ENCODE data around the gene ARHGEF11.
"Not testable (repeated sequence)": the region's sequence is repeated elsewhere in the genome, so short reads cannot be mapped to it uniquely, and the experiment has no call there.

ARHGEF11 gene

DNA sequence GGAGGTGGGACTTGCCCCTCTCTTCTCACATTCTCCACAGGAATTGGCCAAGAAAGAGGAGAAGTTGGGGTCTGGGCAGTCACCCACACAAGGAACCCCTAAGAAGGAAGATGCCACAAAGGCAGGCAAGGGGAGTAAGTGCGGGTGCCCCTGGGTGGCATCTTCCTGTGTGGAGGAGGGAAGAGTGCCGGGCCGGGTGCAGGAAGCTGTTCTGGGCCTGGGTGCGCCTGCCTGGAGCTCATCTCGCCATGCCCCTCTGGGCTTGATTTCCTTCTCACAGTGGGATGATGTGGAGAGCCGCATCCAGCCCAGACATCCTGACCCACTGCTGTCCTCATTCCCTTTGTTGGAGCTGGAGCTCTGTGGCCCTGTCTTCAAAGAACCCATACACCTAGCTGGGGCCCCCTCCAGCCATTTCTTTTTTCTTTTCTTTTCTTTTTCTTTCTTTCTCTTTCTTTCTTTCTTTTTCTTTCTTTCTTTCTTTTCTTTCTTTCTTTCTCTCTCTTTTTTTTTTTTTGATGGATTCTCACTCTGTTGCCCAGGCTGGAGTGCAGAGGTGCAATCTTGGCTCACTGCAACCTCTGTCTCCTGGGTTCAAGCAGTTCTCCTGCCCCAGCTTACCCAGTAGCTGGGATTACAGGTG is 115.8 kb downstream of the ARHGEF11 start:
- DNase-seq (ENCODE audit: low read depth) = no peak

DNA sequence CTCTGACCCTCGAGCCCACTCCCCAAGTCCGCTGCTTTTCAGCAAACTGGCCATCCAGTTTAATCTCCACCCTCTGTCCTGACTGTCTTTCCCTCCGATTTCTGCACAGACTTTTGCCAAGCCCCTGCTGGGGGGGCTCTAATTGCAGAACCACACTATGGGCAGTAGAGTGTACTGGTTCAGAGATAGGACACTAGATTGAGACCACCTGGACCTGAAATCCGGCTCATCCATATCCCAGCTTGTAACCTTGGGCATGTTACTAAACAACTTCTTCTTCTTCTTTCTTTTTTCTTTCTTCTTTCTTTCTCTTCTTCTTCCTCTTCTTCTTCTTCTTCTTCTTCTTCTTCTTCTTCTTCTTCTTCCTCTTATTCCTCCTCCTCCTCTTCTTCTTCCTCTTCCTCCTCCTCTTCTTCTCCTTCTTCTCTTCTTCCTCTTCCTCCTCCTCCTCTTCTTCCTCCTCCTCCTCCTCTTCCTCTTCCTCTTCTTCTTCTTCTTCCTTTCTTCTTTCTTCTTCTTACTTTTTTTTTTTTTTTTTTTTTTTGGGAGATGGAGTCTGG is 117.4 kb downstream of the ARHGEF11 start:
- no peak for DNase-seq (ENCODE audit: low read depth)

DNA sequence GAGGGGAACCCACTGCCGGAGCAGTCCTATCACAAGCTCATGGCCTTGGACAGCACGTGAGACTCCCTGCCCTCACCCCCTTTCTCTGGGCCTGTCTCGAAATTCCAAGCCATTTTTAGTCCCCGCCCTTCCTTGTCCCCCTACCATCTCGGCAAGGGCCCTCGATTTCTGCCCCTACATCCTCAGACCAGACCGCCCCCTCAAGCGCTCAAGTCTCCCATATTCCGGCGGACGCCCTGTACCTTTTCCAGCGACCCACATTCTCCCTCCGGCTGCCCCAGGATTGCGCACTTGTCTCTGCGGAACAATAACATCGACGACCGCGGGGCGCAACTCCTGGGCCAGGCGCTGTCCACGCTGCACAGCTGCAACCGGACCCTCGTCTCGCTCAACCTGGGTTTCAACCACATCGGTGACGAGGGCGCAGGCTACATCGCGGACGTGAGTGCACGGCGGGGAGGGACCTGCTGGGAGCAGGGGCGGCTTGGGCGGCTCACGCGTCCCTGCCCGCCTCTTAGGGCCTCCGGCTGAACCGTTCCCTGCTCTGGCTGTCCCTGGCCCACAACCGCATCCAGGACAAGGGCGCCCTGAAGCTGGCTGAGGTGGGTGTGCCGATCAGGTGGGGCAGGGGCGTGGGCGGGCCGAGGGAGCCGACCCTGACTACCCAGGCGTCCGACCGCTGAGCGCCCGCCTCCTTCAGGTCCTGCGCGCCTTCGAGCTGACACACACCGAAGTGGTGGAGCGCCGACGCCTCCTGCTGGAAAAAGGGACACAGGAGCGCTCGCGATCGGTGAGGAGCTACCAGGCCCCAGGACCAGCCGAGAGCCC is 118.1 kb downstream of the ARHGEF11 start:
- DNase-seq (ENCODE audit: low read depth) = peak; percentile 43

DNA sequence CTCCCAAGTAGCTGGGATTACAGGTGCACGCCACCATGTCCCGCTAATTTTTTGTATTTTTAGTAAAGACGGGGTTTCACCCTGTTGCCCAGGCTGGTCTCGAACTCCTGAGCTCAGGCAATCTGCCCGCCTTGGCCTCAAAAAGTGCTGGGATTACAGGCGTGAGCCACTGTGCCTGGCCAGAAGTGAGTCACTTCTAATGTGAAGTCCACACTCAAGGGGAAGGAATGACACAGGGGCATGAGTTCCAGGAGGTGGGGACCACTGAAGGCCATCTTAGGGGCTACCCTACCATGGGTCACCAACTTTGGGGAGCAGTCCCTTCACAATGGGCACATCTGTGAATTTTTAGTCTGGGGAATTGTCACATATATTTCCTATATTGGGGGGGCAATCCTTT is 118.8 kb downstream of the ARHGEF11 start:
- DNase-seq (ENCODE audit: low read depth) = not testable (repeated sequence)

DNA sequence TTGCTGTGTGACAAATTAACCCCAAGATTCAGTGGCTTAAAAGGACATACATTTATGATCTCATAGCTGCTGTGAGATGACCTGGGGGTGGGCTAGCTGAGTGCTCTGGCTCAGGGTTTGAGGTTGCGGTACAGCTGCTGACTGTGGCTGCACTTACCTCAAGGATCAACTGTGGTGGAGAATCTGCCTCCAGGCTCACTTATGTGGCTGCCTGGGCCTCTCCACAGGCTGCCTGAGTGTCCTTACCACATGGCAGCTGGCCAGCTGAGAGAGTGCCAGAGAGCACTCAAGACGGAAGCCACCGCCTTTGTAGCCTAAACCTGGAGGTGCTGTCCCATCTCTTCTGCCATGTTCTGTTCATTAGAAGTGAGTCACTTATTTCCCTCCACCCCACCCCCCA is 119.4 kb downstream of the ARHGEF11 start:
- DNase-seq (ENCODE audit: low read depth) = no peak

DNA sequence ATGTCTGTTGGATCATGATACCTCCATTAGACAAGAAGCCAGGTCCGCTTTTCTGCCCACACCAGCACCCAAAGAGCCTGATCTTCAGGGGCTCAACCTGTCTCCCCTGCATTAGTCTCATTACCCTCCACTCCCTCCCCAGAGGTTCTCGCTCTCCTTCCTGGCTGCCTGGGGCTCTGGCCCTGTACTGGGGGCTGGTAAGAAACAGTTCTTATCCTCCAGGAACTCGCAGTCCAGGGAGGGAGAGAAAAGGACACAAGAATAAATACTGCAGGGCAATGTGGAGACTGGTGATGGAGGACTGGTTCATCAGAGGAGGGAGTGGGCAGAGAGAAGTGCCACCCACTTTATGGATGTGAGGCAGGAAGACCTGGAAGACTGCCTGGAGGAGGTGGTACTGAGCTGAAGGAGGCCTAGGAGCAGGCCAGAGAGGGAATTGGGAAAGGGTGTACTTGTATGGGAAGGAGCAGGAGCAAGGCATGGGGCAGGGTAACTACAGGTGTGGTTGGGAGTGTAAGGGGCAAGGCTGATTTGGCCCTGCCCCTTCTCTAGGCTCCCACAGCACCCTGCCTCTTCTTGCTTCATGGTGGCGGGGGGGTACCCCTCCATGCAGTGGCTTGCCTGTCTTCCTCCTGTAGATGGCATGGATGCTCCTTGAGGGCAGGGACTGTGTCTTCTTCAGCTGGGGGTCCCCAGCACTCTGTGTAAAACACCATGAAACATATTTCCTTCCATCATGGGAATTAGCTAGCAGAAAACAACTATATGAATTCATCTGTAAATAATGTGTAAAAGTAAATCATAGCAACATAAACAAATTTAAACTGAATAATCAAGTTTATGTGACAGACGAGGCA is 120.2 kb downstream of the ARHGEF11 start:
- no peak for DNase-seq (ENCODE audit: low read depth)

DNA sequence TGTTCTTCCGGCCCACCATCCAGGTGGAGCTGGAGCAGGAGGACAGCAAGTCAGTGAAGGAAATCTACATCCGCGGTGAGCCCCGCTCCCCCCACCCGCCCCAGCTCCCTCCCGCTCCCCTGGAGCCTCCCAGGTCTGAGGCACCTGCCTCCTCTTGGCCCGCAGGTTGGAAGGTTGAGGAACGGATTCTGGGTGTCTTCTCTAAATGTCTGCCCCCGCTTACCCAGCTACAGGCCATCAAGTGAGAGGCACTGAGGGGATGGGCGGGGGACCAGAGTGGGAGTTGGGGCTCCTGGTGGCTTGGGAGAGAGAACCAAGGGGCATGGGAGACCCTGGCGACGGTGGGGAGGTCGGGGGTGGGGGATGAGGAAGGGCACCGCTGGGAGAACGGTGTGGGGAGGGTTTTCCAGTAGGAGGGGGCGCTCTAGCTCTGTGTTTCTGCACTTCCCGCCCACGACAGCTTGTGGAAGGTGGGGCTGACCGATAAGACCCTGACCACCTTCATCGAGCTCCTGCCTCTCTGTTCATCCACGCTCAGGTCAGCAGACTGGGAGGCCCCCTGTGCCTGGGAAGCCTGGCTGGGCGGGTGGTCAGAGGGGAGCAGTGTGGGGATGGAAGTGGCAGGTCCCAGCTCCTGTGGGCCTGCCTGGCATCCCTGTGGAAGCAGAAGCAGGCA is 120.9 kb downstream of the ARHGEF11 start:
- DNase-seq (ENCODE audit: low read depth) = no peak

DNA sequence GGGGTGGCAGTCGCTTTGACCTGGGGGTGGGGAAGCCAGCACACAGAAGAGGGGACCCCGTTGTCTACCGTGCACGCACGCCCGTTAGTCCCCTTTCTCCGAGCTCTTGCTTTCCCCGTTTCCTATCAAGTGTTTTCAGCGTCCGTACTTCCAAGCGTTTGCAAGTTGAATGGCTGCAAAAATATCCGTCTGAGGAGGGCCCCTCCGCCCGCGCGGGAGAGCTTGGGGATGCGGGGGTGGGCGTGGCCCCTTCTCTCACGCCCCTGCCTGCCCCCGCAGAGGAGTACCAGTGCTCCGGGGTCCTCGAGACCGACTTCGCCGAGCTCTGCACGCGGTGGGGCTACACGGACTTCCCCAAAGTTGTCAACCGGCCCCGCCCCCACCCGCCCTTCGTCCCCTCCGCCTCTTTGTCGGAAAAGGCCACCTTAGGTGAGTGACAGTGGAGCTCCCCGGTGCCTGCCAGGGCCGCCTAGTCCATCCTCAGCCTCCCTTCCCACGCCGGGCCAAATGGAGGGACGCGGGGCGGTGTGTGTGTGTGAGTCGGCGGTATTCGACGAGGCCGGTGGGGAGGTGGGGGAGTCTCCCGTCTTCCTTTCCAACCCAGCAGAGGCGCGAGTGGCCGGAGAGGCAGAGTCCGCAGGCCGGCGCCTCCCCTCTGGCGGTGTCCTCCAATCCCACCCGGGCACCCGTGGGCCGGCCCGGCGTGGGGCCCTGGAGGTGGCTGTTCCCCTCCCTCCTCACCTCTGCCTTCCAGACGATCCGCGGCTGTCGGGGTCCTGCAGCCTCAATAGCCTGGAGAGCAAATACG is 121.7 kb downstream of the ARHGEF11 start:
- DNase-seq (ENCODE audit: low read depth) = no peak

DNA sequence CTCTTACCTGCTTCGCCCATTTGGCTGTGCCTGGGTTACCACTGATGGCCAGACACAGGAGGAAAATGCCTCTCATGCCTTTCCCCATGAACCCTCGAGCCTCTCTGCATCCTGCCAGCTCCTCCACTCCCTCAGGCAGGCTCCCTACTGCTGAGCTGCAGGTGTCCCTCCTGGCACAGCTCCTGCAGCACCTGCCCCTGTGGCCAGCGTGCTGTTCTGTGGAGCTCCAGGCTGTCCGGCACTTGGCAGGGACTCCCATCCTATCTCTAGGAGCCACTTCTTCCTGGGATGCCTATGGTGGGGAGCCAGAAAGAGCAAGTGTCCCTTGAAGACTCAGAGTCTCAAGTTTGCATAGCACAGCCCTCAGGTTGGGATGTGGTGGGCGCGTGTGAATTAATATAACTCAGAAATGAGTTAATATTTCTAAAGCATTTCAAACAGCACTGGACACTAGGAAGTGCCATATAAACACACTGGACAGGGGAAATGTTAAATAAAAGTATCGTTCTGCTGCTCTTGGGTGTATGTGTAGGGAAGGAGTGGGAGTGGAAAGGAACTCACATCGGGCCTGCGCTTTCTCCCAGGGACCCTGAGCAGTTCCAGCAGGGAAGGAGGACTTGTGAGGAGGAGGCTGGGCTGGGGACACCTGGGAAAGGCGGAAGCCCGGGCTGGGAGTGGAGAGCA is 122.4 kb downstream of the ARHGEF11 start:
- no peak for DNase-seq (ENCODE audit: low read depth)

DNA sequence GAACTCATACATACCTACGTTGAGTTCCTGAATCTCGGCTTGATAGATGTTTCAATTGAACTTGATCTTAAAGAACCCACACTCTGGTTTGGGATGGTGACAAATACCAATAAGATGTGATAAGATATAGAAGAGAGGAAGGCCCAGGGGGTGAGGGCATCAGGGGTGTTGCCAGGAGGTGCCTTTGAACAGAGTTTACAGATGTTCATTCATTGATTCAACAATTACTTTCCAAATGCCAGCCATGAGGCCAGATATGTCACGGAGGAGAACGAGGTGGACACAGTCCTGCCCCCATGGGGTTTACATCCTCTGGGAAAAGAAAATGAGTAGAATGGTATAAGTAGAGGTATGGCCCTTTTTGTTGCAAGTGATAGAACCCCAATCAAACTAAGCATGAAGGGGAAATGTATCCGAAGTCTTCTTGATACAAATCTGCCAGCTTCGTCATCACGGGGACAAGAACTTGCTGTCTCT is 124.5 kb downstream of the ARHGEF11 start:
- no peak for DNase-seq (ENCODE audit: low read depth)

DNA sequence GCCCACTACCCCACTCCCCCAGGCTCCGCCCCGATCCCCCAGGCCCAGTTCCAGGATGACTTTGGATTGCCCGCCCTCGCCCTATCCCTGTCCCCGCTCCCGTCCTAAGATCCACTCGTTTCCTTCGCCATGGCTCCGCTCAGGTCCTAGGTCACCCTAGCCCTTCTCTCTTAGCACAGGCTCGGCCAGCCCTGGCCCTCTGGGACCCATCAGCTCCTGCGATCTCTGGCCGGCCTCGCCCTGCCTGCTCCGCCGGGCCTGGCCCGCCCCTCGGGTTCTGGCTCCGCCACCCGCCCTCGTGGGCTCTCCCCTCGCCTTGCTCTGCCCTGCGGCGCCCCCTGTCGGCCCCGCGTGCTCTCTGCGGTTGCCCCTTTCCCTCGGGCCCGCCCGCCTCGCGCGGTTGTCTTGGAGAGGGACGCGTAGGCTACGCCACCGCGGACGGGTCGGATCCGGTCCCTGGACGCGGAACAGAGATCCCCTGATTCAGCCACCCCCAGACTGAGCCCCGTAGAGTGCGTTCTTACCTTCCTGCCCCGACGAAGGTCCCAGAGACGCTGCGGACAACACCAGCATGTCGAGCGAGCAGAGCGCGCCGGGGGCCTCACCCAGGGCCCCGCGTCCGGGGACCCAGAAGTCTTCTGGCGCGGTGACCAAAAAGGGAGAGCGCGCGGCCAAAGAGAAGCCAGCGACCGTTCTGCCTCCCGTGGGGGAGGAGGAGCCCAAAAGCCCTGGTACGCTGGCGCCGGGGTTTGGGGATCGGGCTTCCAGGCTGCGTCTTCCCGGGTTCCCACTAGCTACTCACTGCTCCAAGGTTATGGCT is 125.1 kb downstream of the ARHGEF11 start, which contains the start of gene LRRC71:
Gene LRRC71 (plus strand): TSS at position 400 of the 820 bp plus-strand sequence. CDS start 172 bp downstream, at position 572.
- peak; percentile 17 for DNase-seq (ENCODE audit: low read depth)

DNA sequence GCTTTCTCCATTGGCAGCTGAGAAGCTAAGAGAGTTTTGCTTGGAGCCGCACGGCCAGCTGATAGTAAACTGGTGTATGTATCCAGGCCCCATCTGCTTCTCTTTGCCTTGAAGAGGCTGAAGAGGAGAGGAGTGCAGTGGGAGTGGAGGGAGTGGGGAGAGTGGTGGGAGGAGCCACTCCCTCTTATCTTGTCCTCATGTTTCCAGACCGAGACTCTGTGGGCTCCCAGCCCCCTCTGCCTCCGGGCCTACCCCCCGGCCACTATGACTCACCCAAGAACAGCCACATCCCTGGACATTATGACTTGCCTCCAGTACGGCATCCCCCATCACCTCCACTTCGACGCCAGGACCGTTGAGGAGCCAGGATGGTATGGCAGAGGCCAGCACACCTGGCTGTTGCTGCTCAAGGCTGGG is 131.1 kb downstream of the ARHGEF11 start:
- no peak for DNase-seq (ENCODE audit: low read depth)

DNA sequence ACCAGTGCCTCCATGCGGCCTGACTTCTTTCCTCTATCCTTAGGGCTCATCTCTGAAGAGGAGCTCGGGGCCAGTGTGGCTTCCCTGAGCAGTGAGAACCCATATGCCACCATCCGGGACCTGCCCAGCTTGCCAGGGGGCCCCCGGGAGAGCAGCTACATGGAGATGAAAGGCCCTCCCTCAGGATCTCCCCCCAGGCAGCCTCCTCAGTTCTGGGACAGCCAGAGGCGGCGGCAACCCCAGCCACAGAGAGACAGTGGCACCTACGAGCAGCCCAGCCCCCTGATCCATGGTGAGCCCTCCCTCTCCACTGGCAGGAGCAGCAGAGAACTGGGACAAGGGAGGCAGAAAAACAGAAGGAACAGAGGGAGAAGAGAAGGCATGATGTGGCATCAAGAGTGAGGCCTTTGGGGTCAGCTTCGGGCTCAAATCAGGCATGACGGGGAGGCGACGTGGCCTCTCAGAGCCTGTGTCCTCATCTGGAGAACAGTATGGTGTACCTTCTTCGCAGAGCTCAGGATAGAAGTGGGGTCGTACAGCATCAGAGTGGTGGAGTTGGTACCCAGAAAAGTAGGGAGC is 131.6 kb downstream of the ARHGEF11 start:
- no peak for DNase-seq (ENCODE audit: low read depth)

DNA sequence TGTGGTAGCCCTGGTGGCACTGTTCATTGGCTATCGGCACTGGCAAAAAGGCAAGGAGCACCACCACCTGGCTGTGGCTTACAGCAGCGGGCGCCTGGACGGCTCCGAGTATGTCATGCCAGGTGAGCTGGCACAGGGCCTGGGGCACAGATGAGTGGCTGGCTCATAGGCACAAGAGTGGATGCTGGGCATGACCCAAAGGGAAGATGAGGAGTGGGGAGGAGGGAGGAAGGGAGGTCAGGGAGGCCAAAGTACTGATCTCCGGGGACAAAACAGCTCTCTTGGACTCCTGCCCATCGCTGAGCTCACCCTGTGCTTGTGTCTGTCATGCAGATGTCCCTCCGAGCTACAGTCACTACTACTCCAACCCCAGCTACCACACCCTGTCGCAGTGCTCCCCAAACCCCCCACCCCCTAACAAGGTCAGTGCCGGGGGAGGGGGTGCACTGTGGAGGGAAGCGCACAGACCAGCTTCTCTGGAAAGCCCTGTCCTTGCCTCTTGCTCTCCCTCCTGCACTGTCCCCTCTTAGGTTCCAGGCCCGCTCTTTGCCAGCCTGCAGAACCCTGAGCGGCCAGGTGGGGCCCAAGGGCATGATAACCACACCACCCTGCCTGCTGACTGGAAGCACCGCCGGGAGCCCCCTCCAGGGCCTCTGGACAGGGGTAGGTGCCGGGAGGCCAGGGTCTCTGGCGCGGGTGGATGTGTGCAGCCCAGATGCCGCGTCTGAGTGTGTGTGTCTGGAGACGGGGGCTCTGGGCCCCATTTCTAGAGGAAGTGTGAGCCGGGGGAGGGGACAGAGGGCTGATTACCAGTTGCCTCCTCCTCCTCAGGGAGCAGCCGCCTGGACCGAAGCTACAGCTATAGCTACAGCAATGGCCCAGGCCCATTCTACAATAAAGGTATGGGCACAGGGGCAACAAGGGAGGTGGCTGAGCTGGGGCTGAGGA is 132.4 kb downstream of the ARHGEF11 start:
- DNase-seq (ENCODE audit: low read depth) = no peak

DNA sequence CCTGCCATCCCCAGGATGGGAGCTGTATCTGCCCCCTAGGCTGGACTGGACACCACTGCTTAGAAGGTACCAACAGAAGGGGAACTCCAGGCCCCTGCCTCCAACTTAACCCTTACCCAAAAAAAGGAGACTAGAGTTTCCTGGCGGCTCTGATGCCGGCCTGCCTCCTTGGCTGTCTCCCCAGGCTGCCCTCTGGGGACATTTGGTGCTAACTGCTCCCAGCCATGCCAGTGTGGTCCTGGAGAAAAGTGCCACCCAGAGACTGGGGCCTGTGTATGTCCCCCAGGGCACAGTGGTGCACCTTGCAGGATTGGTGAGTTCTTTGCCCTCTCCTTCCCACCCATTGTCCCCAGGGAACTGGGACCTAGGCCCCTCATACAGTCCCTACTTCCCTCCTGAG is 133.2 kb downstream of the ARHGEF11 start:
- no peak for DNase-seq (ENCODE audit: low read depth)

DNA sequence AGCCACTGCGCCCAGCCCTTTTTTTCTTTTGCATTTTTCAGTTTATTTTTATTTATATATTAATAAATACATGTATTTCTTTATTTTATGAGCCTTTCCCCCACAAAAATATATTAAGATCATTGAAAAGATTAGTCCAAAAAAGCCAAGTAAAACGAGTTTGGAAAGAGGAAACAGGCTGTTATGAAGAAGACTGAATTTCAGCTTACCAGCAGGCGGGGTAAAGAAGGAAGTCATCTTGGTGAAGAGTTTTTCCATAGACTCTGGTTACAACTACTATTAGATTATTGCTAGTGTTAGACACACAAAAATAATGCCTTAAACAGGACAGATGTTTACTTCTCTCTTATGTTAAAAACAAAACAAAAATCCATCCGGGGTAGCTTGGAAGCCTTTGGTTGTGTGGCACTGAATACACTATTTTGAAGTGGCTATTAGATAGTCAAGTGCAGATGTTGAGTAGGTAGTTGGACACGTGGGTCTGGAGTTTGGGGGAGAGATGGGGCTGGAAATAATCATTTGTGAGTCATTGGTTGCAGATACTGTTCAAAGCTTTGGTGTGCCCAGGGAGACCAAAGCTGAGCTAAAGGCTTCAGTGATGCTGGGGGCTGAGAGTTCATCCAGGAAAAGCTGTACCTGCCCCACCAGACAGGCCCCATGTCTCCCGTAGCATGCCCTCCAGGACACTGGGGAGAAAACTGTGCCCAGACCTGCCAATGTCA is 133.8 kb downstream of the ARHGEF11 start:
- DNase-seq (ENCODE audit: low read depth) = no peak

DNA sequence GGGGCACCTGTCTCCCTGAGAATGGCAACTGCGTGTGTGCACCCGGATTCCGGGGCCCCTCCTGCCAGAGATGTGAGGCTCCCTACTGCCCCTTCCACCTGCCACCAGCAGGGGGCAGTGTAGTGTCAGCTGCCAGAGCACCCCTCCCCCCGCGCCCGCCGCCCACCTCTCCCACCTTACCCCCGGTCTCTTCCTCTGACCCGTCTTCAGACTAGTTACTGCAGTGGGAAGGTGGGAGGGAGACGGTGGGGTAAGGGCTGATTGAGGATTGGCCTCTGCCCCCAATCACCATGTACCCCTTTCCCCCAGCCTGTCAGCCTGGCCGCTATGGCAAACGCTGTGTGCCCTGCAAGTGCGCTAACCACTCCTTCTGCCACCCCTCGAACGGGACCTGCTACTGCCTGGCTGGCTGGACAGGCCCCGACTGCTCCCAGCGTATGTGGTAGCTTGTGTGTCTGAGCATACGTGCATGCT is 135.2 kb downstream of the ARHGEF11 start:
- DNase-seq (ENCODE audit: low read depth) = peak; percentile 41
